H9 (cell line): Measurements from ENCODE around the gene PDGFB. TPM values are rescaled to one million over a fixed set of nuclear protein-coding genes. Genes with fewer than 3 reads are reported as not detected.

ENCODE experiments used
- DNase-seq: peaks from one replicate; pipeline ENCODE4 v3.0.0-alpha.2; 2017
- H2AFZ ChIP-seq: one replicate; pipeline ENCODE4 v1.6.1; 2013; ENCODE audit warnings: mild to moderate bottlenecking, low read length, control low read depth, moderate library complexity
- H2AK5ac ChIP-seq: 2 replicates; pipeline ENCODE4 v1.6.1; 2013; ENCODE audit warnings: low read length, control low read depth, mixed read lengths; ENCODE audit not compliant: insufficient read length
- H2BK120ac ChIP-seq: one replicate; pipeline ENCODE4 v1.6.1; 2013; ENCODE audit warnings: low read depth, mild to moderate bottlenecking, low read length, control low read depth, inconsistent platforms; ENCODE audit not compliant: poor library complexity, severe bottlenecking
- H2BK12ac ChIP-seq: 2 replicates; pipeline ENCODE4 v1.6.1; 2013; ENCODE audit warnings: low read length, control low read depth, mixed read lengths, low read depth; ENCODE audit not compliant: insufficient read length
- H2BK15ac ChIP-seq: 2 replicates; pipeline ENCODE4 v1.6.1; 2013; ENCODE audit warnings: low read depth, low read length, control low read depth
- H2BK20ac ChIP-seq: one replicate; pipeline ENCODE4 v1.6.1; 2013; ENCODE audit warnings: low read depth, mild to moderate bottlenecking, low read length, control low read depth, inconsistent platforms; ENCODE audit not compliant: poor library complexity, severe bottlenecking
- H2BK5ac ChIP-seq: 2 replicates; pipeline ENCODE4 v1.6.1; 2013; ENCODE audit warnings: low read length, control low read depth, mixed read lengths; ENCODE audit not compliant: insufficient read length
- H3K14ac ChIP-seq: 2 replicates; pipeline ENCODE4 v1.6.1; 2013; ENCODE audit warnings: low read length, control low read depth; ENCODE audit not compliant: insufficient read depth
- H3K18ac ChIP-seq: 2 replicates; pipeline ENCODE4 v1.6.1; 2013; ENCODE audit warnings: low read depth, mild to moderate bottlenecking, mixed read lengths, low read length, control low read depth; ENCODE audit not compliant: insufficient read length
- H3K23ac ChIP-seq: 2 replicates; pipeline ENCODE4 v1.6.1; 2013; ENCODE audit warnings: low read length, control low read depth, mixed read lengths, low read depth; ENCODE audit not compliant: insufficient read length
- H3K23me2 ChIP-seq: 2 replicates; pipeline ENCODE4 v1.6.1; 2013; ENCODE audit warnings: low read depth, mild to moderate bottlenecking, mixed read lengths, low read length, control low read depth; ENCODE audit not compliant: insufficient read length, poor library complexity, severe bottlenecking
- H3K27ac ChIP-seq: 2 replicates; pipeline ENCODE4 v1.5.1; 2013; ENCODE audit warnings: low read length, control low read depth, mixed read lengths, low read depth; ENCODE audit not compliant: insufficient read length
- H3K27me3 ChIP-seq: 2 replicates; pipeline ENCODE4 v1.6.1; 2013; ENCODE audit warnings: low read length, control low read depth, inconsistent platforms; ENCODE audit not compliant: insufficient read depth
- H3K4ac ChIP-seq: 2 replicates; pipeline ENCODE4 v1.6.1; 2013; ENCODE audit warnings: low read depth, mild to moderate bottlenecking, control low read depth, inconsistent platforms, low read length, moderate library complexity
- H3K4me1 ChIP-seq: 2 replicates; pipeline ENCODE4 v1.6.1; 2013; ENCODE audit warnings: low read length, control low read depth, inconsistent platforms; ENCODE audit not compliant: insufficient read depth
- H3K4me2 ChIP-seq: 2 replicates; pipeline ENCODE4 v1.6.1; 2013; ENCODE audit warnings: low read length, control low read depth, mixed read lengths; ENCODE audit not compliant: insufficient read length, insufficient read depth
- H3K56ac ChIP-seq: 2 replicates; pipeline ENCODE4 v1.6.1; 2013; ENCODE audit warnings: low read depth, mild to moderate bottlenecking, mixed read lengths, low read length, control low read depth; ENCODE audit not compliant: insufficient read length
- H3K79me1 ChIP-seq: 2 replicates; pipeline ENCODE4 v1.6.1; 2013; ENCODE audit warnings: low read depth, mild to moderate bottlenecking, moderate library complexity, low read length, control low read depth, inconsistent platforms; ENCODE audit not compliant: insufficient read depth, poor library complexity, severe bottlenecking
- H3K79me2 ChIP-seq: 2 replicates; pipeline ENCODE4 v1.6.1; 2013; ENCODE audit warnings: low read length, control low read depth, inconsistent platforms; ENCODE audit not compliant: insufficient read depth
- H3K9ac ChIP-seq: 2 replicates; pipeline ENCODE4 v1.6.1; 2013; ENCODE audit warnings: low read length, control low read depth, mixed read lengths; ENCODE audit not compliant: insufficient read length; ENCODE audit errors: extremely low read depth
- H3K9me3 ChIP-seq: one replicate; pipeline ENCODE4 v1.6.1; 2013; ENCODE audit warnings: low read depth, low read length, inconsistent platforms; ENCODE audit not compliant: control insufficient read depth
- H3T11ph ChIP-seq: one replicate; pipeline ENCODE4 v1.6.1; 2013; ENCODE audit warnings: mild to moderate bottlenecking, low read length, control low read depth, inconsistent platforms
- H4K20me1 ChIP-seq: one replicate; pipeline ENCODE4 v1.6.1; 2013; ENCODE audit not compliant: control insufficient read depth, insufficient read length, insufficient read depth
- H4K5ac ChIP-seq: 2 replicates; pipeline ENCODE4 v1.6.1; 2013; ENCODE audit warnings: low read depth, mild to moderate bottlenecking, mixed read lengths, low read length, control low read depth; ENCODE audit not compliant: insufficient read length
- H4K8ac ChIP-seq: replicated peaks from 2 replicates; pipeline ENCODE4 v1.6.1; 2013; ENCODE audit warnings: low read length, control low read depth, mixed read lengths, low read depth; ENCODE audit not compliant: insufficient read length
- H4K91ac ChIP-seq: 2 replicates; pipeline ENCODE4 v1.6.1; 2013; ENCODE audit warnings: low read depth, mild to moderate bottlenecking, moderate library complexity, mixed read lengths, low read length, control low read depth; ENCODE audit not compliant: insufficient read length
- H3K27ac Mint-ChIP-seq, 3 experiments: 2 replicates in 2 of 3; 3 replicates in 1 of 3; pipeline ENCODE4 v1.8.0; 2020 to 2021; ENCODE audit warnings: mixed read lengths in 3 of 3, mild to moderate bottlenecking in 1 of 3, moderate library complexity in 1 of 3
- H3K27me3 Mint-ChIP-seq: 2 replicates; pipeline ENCODE4 v1.8.0; 2021; ENCODE audit warnings: low read depth, mild to moderate bottlenecking, moderate library complexity, mixed read lengths
- H3K36me3 Mint-ChIP-seq, 3 experiments: 2 replicates in 2 of 3; 3 replicates in 1 of 3; pipeline ENCODE4 v1.8.0; 2020 to 2021; ENCODE audit warnings: low read depth in 3 of 3, mixed read lengths in 3 of 3; ENCODE audit not compliant: insufficient read depth in 1 of 3
- H3K4me1 Mint-ChIP-seq, 2 experiments: 2 replicates each; pipeline ENCODE4 v1.8.0; 2020; ENCODE audit warnings: mixed read lengths in 2 of 2
- H3K4me3 Mint-ChIP-seq, 2 experiments: 2 replicates in 1 of 2; 3 replicates in 1 of 2; pipeline ENCODE4 v1.8.0; 2020 to 2021; ENCODE audit warnings: mild to moderate bottlenecking in 2 of 2, mixed read lengths in 2 of 2, moderate library complexity in 1 of 2
- H3K9me3 Mint-ChIP-seq, 2 experiments: 2 replicates in 1 of 2; 3 replicates in 1 of 2; pipeline ENCODE4 v1.8.0; 2020; ENCODE audit warnings: mild to moderate bottlenecking in 2 of 2, mixed read lengths in 2 of 2, moderate library complexity in 1 of 2
- WGBS: extraction: QIAGEN DNeasy Blood & Tissue Kit; methylation state at CpG from one replicate; pipeline ENCODE4 v1.1.7; 2013; ENCODE audit warnings: missing lambda C conversion rate, low lambda C conversion rate, mixed read lengths; ENCODE audit not compliant: insufficient read length; ENCODE audit errors: extremely low coverage; 5-methylcytosine and 5-hydroxymethylcytosine counted together
- total RNA-seq: library from RNA; stranded (reverse); gene quantifications from 2 replicates; pipeline ENCODE4 v1.2.1, GENCODE V29; 2021
- TF ChIP-seq, protein P1 (sequence below): fragments of 200-600 bp; sonication (generic); conservative IDR thresholded peaks from 3 replicates; pipeline ENCODE4 v1.8.0; 2021; ENCODE audit warnings: antibody characterized with exemption, mild to moderate bottlenecking

PDGFB gene
- total RNA-seq, 1 experiment from 2014 or later = 6.1 TPM

DNA sequence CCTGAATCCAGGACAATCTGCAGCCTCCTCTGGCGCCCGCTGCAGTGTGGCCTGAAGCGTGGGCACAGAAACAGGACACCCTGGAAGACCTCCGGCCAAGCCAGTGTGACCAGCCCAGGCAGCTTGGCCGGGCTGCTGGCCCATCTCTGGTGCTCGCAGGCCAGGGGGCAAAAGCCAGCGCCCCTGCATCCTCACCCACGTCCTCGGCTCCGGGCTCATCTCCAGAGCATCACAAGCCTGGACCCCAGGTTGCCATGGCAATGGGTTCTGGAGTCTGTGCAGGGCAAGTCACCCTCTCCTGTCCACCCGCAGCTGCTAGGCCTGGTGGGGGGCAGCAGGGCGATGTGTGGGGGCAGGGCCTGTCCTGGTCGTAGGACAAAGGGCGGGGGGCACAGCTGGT is 9.3 kb upstream of the PDGFB start:
- H2BK20ac ChIP-seq = no peak overlapping the region
- Mint-ChIP-seq H3K27ac (no peak overlapping the region), H3K9me3 (no peaks in the 10 kb centered on the region; a peak in 1 of 5 replicates), H3K4me3 (no peak overlapping the region), H3K36me3 (no peaks in the 10 kb centered on the region), H3K4me1 (peaks cover 21 to 43% of the 10 kb centered on the region in 2 experiments), H3K27me3 (peaks cover 50% of the 10 kb centered on the region)
- no peak overlapping the region for H3K4me2 ChIP-seq
- H3K4ac ChIP-seq = no peak overlapping the region
- H2BK5ac ChIP-seq = no peak overlapping the region
- no peaks in the 10 kb centered on the region for H4K20me1 ChIP-seq
- no peak overlapping the region for H2AFZ ChIP-seq
- H3K9me3 ChIP-seq = no peaks in the 10 kb centered on the region
- H3K9ac ChIP-seq = no peak overlapping the region
- WGBS = no CpG with 5 or more reads among the region's 14 CpGs
- DNase-seq = no peak
- H3K18ac ChIP-seq = no peak overlapping the region
- no peaks in the 10 kb centered on the region for H3K79me1 ChIP-seq
- no peaks in the 10 kb centered on the region for H3K23me2 ChIP-seq
- H2AK5ac ChIP-seq = no peak overlapping the region
- H3K4me1 ChIP-seq = peaks cover 2% of the 10 kb centered on the region; the same call in 1 of the 2 replicates
- H2BK120ac ChIP-seq = no peak overlapping the region
- no peak overlapping the region for H4K5ac ChIP-seq
- H3K23ac ChIP-seq = no peak overlapping the region
- no peak overlapping the region for H2BK15ac ChIP-seq
- no peak overlapping the region for H4K8ac ChIP-seq
- H2BK12ac ChIP-seq = no peak overlapping the region
- no peaks in the 10 kb centered on the region for H3K79me2 ChIP-seq
- no peak overlapping the region for H3K56ac ChIP-seq
- TF ChIP-seq, protein P1, sequence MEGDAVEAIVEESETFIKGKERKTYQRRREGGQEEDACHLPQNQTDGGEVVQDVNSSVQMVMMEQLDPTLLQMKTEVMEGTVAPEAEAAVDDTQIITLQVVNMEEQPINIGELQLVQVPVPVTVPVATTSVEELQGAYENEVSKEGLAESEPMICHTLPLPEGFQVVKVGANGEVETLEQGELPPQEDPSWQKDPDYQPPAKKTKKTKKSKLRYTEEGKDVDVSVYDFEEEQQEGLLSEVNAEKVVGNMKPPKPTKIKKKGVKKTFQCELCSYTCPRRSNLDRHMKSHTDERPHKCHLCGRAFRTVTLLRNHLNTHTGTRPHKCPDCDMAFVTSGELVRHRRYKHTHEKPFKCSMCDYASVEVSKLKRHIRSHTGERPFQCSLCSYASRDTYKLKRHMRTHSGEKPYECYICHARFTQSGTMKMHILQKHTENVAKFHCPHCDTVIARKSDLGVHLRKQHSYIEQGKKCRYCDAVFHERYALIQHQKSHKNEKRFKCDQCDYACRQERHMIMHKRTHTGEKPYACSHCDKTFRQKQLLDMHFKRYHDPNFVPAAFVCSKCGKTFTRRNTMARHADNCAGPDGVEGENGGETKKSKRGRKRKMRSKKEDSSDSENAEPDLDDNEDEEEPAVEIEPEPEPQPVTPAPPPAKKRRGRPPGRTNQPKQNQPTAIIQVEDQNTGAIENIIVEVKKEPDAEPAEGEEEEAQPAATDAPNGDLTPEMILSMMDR = no peak
- H3K14ac ChIP-seq = peak overlapping the region; percentile 21; the same call in 1 of the 2 replicates
- H3K27me3 ChIP-seq = no peaks in the 10 kb centered on the region
- no peak overlapping the region for H3T11ph ChIP-seq
- no peak overlapping the region for H4K91ac ChIP-seq
- H3K27ac ChIP-seq = no peak overlapping the region
